SH-SY5Y (cell line): ENCODE results near the gene TMEM151B.
A peak's percentile ranks its signal among the peaks of the same experiment; 100 is the strongest.

ENCODE experiments used
- GATA2 ChIP-seq: IDR thresholded peaks from 2 replicates; pipeline ENCODE4 v1.6.1; 2011; ENCODE audit warnings: mild to moderate bottlenecking, low read depth, low read length
- GATA3 ChIP-seq: IDR thresholded peaks from 2 replicates; pipeline ENCODE4 v1.6.1; 2011; ENCODE audit warnings: low read depth, mild to moderate bottlenecking, low read length, moderate library complexity

The TMEM151B gene

DNA sequence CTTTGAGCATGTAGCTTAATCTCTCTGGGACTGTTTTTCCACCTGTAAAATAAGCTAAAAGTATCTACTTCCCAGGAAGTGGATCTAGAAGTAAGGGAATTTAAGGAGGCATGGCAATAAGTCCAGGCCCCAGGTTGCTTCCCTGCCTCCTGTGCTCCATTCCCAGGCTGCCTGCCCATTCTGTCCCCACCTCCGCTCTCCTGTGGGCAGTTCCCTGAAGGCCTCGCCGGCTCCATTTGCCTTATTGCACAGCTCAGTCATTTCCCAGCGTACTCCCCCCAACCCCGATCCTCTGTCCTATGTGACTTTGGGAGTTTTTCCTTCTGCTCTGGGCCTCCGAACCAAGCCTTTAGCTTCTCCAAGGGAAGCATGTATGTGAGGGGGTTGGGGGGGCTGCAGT is 42.2 kb upstream of the TMEM151B start:
- TF ChIP-seq GATA3: no peak
- TF ChIP-seq GATA2: no peak

DNA sequence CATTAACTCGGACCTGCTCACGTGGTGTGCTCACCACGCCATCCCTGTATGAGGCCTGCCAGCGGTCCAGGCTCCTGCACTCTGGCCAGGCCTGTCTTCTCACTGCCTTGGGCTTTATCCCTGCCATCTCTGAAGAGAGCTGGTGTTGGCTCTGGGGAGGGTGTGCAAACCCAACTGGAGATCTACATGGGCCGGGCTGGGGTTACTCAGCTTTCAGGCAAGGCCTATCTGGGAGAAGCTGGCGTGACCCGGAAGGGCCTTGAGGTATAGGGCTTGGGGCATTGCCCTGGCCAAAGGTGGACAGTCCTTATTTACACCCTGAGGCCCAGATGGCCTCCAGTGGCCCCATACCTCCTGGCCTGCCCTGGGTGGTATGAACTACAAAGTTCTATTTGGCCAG is 41.8 kb upstream of the TMEM151B start:
- TF ChIP-seq GATA3 (no peak), GATA2 (no peak)

GRCh38 chr6:44228836-44229235 is 41.4 kb upstream of the TMEM151B start:
- TF ChIP-seq GATA2 (no peak), GATA3 (no peak)

GRCh38 chr6:44229376-44230033 is 40.7 kb upstream of the TMEM151B start:
- no peak for TF ChIP-seq GATA3
- no peak for TF ChIP-seq GATA2

- TF ChIP-seq GATA2: no peak
Measured at GRCh38 chr6:44230034-44230675, 40.1 kb upstream of the TMEM151B start.

DNA sequence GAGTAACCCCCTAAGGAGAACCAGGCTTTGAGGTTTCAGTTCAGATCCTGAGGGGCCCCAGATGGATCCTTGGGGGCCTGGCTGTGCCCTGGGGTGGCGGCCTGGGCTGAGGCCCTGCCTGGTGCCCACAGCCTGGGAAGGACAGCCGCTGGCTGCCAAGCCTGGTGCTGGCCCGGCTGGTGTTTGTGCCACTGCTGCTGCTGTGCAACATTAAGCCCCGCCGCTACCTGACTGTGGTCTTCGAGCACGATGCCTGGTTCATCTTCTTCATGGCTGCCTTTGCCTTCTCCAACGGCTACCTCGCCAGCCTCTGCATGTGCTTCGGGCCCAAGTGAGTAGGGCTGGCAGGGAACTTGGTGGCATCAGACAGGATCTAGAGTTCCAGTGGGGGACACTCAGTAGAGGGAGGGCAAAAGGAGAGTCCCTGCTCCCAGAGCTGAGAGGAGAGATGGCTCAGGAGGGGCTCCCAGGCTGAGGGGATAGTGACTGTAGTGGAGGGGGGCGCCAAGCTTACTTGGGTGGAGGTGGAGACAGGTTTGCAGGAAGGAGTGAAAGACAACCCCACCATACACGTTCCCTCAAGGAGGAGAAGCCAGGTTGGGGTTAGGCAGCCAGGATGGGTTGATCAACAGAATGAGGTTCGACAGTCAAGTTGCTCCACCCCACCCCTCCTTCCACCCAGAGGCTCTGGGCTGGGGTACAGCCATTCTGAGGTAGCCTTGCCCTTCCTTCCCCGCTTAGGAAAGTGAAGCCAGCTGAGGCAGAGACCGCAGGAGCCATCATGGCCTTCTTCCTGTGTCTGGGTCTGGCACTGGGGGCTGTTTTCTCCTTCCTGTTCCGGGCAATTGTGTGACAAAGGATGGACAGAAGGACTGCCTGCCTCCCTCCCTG is 37.3 kb upstream of the TMEM151B start:
- TF ChIP-seq GATA3: no peak
- TF ChIP-seq GATA2: no peak

DNA sequence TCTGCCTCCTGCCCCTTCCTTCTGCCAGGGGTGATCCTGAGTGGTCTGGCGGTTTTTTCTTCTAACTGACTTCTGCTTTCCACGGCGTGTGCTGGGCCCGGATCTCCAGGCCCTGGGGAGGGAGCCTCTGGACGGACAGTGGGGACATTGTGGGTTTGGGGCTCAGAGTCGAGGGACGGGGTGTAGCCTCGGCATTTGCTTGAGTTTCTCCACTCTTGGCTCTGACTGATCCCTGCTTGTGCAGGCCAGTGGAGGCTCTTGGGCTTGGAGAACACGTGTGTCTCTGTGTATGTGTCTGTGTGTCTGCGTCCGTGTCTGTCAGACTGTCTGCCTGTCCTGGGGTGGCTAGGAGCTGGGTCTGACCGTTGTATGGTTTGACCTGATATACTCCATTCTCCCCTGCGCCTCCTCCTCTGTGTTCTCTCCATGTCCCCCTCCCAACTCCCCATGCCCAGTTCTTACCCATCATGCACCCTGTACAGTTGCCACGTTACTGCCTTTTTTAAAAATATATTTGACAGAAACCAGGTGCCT is 36.6 kb upstream of the TMEM151B start:
- TF ChIP-seq GATA3 (no peak), GATA2 (no peak)

DNA sequence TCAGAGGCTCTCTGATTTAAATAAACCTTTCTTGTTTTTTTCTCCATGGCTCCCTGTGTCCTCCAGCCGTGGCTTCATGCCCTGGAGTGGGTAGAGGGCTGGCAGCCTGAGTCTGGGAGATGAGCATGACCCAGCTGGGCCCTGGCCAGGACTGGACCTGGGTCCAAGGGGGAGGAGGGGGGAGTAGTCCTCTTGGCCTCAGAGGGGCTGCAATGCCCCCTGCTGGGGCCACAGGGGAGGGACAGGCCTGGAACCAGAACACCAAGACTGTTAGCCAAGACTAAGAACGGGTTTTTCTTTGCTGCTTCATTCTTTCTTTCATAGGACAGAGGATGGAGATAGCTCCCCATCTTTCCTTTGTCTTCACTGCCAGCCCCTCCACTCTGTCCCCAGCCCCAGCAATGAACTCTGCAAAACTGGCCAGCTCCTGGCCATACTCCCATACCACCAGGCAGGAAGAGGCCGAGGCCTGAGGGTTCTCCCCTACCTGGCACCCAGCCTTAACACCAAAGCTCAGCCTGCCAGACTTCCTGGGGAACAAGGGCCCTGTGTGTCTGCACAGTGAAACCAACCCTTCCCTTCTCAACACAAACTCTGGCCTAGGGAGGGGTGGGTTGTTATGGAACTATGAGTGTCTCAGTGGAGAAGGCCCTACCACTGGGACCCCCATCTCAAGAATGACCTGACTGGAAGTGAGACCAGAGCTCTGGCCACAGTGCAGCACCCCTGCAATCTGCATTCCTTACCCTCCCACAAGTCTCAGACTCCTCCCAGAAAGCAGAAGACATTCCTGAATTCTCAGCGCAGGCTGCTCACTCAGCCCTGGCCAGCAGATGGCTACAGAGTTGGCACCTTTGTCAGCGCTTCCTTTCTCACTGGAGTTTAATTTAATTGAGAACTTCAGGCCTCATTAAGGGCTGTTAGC is 35.9 kb upstream of the TMEM151B start:
- TF ChIP-seq GATA2 (no peak), GATA3 (no peak)

DNA sequence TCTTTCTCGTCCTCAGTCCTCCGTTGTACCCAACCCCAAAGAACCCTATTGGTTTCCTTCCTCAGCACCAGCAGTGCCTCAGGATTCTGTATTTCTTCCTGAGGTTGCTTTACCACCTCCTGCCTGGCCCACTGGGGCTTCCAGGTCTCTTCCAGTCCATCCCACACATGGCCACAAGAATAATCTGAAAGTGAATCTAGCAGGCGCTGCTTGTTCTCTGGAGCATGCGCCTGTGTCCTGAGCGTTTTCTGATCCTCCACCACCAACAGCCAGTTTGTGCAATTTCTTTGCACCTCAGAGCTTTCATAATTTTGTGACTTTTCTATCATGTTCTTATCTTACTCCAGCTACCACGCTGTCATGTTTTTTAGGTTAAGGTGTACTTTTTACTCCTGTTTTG is 35.0 kb upstream of the TMEM151B start:
- TF ChIP-seq GATA3 (no peak), GATA2 (peak; percentile 79)

DNA sequence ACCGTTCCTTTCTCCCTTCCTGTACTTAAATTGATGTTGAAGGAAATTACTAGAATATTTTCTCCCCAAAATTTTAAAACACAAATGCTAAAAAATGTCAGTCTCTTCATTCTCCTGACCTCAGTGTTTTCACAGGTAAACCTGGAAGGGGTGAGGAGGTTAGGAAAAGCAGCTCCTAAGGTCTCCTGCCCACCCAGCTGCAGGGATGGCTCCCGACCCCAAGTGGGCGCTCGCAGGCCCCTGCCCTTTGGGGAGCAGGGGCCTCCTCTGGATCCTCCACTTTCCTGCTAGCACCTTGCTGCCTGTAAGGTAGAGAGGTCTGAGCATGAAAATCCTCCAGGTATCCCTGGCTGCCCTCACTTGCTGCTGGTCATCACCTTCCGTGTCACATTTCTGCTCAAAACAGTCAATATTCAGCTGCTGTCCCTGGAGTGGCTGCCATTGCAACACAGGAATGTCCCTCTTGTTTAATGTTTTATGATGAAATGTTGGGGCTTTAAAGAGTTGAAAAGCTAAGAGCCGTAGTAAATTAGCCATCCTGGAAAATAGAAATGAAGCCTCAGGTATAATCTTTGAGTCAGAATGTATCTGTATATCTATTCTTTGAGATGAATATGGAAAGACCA is 34.2 kb upstream of the TMEM151B start:
- TF ChIP-seq GATA2 (no peak), GATA3 (no peak)

DNA sequence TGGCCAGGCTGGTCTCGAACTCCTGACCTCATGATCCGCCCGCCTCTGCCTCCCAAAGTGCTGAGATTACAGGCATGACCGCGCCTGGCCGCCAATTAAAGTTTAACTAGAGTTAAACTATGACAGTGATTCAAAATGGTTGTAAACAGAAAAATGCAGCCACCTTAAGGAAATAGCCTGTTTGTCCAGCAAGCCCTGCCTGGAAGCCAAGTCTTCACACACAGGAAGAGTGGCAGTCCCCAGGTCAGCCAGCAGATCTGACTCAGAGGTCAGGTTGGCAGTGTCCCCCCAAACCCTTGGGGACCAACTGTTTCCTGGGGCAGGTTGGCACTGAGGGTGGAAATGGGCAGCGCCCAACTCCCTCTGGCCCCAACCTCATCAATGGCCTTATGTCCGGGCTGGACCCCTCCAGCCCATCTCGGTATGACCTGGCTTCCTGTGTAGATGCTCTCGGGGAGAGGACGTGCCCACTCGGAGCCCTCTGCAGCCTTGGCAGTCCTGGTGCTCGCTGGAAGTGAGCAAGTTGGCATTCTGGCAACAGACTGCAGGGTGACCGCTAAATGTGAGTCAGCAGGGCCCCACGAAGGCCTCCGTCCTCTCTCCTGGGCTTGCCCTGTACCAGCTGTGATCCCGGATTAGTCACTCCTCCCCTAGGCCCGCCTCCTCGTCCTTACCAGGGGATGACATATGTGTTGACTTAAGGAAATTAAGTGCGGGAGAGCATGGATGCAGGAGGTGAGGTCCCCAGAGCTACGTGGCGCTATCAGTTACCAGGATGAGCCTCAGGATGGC is 33.0 kb upstream of the TMEM151B start:
- TF ChIP-seq GATA3 (no peak), GATA2 (no peak)

DNA sequence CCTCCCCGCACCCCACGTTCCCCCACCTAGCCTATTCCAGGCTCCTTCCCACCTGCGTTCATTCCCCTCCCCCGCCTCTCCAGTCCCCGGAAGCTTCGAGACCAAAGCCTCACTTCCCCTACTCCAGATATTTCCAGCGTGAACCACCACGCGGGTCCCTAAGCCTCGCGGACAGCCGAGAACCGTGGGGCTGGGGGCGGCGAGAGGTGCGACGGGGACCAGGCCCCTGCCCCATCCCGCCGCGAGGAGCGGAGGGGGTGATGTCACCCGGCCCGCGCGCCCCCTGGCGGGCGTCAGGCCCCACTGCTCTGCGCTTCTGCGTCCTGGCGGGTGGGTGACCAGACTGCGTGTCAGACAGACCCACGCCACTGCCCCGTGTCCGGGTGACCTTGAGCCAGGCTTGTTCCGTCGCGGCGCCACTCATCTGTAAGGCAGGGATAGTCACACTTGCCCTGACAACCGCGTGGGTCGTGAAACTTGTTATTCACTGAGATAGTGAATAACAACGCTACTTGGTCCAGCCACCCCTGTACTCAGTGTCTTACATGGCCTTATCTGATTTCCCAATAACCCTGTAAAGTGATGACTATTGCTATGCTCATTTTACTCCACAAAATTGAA is 32.3 kb upstream of the TMEM151B start:
- TF ChIP-seq GATA3: no peak
